ENCODE measurements around the gene AKNA.
A peak's percentile ranks its signal among the peaks of the same experiment; 100 is the strongest.

Gene AKNA

DNA sequence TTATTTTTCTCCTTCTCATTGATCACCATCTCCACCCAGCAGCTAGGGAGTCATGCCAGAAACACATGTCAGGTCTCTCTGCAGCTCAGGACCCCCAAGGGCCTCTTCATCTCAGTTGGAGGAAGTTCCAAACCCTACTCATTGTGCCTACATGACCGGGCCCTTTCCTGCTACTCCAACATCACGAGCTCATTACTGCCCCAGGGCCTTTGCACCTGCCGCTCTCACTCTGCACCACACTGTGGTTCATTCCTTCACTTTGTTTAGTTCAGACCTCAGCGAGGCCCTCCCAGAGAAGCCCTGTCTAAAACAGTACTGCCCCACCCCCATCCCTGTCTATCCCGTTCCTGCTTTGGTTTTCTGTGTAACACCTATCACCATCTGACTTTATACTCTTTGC lies 22.1 kb upstream of the AKNA start:
- H3K27ac ChIP-seq = no peak overlapping the region
- H3K4me3 ChIP-seq = no peak overlapping the region
- TF ChIP-seq, protein P1, sequence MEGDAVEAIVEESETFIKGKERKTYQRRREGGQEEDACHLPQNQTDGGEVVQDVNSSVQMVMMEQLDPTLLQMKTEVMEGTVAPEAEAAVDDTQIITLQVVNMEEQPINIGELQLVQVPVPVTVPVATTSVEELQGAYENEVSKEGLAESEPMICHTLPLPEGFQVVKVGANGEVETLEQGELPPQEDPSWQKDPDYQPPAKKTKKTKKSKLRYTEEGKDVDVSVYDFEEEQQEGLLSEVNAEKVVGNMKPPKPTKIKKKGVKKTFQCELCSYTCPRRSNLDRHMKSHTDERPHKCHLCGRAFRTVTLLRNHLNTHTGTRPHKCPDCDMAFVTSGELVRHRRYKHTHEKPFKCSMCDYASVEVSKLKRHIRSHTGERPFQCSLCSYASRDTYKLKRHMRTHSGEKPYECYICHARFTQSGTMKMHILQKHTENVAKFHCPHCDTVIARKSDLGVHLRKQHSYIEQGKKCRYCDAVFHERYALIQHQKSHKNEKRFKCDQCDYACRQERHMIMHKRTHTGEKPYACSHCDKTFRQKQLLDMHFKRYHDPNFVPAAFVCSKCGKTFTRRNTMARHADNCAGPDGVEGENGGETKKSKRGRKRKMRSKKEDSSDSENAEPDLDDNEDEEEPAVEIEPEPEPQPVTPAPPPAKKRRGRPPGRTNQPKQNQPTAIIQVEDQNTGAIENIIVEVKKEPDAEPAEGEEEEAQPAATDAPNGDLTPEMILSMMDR (IDR thresholded peaks at IDR 0.05) = no peak
- no peak for DNase-seq (ENCODE audit: low spot score)

DNA sequence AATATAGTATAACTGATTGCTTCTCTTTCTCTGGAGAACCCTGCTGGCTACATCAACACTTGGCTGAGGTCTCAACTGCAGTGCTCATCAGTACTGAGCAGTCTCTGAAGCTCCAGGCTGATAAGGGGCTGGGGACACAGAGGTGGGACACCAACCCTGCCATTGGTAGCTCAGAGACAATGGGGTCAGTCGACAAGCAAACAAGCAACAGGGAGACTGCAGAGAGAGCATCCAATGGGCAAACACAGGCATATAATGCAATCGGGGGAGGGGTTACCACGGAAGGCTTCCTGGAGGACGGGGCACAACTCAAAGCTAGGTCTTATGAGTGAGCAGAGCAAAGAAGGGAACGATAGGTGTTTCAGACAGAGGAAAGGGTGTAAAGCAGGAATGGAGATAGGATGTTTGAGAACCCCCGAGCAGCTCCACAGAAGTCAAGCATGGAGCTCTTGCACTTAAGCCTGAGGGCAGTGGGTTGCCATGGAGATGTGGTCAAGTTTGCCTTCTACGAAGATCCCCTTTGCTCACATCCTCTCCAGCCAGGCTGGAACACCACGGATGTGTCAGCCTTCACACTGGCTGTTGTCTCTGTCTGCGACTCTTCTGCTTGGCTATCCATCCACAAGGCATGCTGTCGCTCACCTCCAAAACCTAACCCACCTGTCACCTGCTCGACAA lies 21.5 kb upstream of the AKNA start:
- Histone ChIP-seq H3K27ac (no peak overlapping the region), H3K4me3 (no peak overlapping the region)
- no peak for DNase-seq (ENCODE audit: low spot score)
- TF ChIP-seq, protein P1 (IDR thresholded peaks at IDR 0.05) = no peak

DNA sequence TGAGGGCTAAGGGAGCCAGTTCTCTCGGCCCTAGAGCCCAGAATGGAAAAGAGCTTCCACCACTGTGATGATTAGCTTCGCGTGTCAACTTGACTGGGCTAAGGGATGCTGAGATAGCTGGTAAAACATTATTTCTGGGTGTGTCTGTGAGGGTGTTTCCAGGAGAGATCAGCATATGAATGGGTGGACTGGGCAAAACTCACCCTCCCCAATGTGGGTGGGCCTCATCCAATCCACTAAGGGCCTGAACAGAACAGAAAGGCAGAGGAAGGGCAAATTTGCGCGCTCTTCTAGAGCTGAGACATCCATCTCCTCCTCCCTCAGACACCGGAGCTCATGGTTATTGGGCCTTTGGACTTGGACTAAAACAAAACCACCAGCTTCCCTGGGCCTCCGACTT lies 20.9 kb upstream of the AKNA start:
- TF ChIP-seq, protein P1 (IDR thresholded peaks at IDR 0.05) = no peak
- Histone ChIP-seq H3K27ac (no peak overlapping the region), H3K4me3 (no peak overlapping the region)
- DNase-seq (ENCODE audit: low spot score) = no peak

DNA sequence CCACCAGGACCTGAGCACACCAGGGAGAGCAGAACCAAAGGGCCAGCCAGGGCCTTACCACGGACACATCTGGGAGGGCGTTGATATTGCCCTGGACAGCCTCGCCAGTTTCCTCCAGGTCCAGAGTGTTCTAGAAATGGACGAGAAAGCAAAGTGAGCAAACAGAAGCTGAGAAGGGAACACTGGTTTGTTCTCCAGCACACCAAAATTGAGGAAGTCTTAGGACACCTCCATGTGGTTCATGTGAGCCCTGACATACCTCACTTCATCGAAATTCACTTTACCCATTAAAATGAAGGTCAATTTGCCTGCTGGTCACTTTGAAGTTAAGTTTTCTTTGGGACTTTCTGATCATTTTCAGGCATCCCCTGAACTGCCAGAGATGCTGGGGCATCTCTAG lies 20.1 kb upstream of the AKNA start:
- TF ChIP-seq, protein P1 (IDR thresholded peaks at IDR 0.05) = no peak
- H3K4me3 ChIP-seq = no peak overlapping the region
- H3K27ac ChIP-seq = no peak overlapping the region
- DNase-seq (ENCODE audit: low spot score) = no peak

DNA sequence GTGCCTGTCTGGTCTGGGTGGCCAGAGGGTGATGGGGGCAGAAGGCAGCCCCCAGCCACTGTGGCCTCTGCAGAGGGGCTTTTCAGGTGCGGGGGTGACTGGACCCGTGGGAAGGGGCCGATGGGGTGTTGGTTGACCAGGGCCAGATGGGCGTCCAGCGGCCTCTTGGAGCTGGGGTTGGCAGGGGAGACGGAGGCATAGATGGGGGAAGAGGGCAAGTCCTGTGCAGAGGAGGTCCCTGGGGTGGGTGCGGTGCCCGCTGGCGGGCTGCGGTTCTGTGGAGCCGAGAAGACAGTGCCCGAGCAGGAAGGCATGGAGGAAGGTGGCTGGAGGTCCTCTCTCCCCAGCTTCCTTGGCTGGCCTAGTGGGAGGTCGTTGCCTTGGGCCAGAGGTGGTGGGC lies 18.7 kb upstream of the AKNA start:
- no peak overlapping the region for H3K27ac ChIP-seq
- no peak for DNase-seq (ENCODE audit: low spot score)
- TF ChIP-seq, protein P1 (IDR thresholded peaks at IDR 0.05) = no peak
- no peak overlapping the region for H3K4me3 ChIP-seq

DNA sequence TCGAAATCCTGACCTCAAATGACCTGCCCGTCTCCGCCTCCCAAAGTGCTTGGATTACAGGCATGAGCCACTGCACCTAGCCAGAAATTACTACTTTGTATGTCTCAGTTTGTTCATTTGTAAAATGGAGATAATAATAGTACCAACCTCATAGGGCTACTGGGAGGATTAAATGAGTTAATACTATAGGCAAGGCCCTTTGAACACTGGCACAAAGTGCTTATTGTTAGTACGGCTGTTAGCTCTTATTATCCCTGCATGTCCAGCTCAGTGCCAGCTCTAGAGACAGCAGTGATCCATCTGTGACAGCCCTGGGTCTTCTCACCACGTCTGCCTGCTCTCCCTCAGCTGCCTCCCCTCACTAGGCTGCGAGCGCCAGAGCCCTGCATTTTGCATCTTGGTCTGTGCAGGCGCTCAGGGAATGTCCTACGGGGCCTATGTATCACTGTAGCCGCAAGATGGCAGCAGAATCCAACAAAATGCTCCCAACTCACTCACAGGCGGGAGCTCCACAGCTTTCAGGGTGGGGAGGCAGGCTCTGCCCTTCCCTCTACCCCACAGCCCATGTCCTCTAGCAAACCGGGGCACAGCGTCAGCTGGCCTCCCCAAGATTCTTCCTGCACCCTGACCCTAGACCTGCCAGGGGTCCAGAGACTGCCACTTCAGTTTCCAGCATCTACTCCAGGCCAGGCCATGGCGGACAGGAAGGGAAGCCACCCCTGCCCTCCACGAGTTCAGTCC lies 17.7 kb upstream of the AKNA start:
- DNase-seq (ENCODE audit: low spot score) = peak; percentile 82
- no peak overlapping the region for H3K27ac ChIP-seq
- no peak overlapping the region for H3K4me3 ChIP-seq

More for the DNA sequence above, 17.7 kb upstream of the AKNA start:
- TF ChIP-seq, protein P1 (IDR thresholded peaks at IDR 0.05) = peak; percentile 81

Measured in coronary artery (tissue), 2 donors.